BLaER1 treated with 17β-estradiol and CSF1 and Interleukin-3, amounts not matched to agents 10 nM and 100 nM (cell line): ENCODE results near the gene DARS1.
A peak's percentile ranks its signal among the peaks of the same experiment; 100 is the strongest.

Experiments used
- H3K27ac ChIP-seq, 11 experiments: shearing (Covaris generic); formaldehyde crosslinking; 2 replicates each; pipeline ENCODE4 v1.8.1; 2022
- H3K27me3 ChIP-seq, 11 experiments: shearing (Covaris generic); formaldehyde crosslinking; 2 replicates each; pipeline ENCODE4 v1.8.1; 2022
- H3K36me3 ChIP-seq, 11 experiments: shearing (Covaris generic); formaldehyde crosslinking; 2 replicates each; pipeline ENCODE4 v1.8.1; 2022
- H3K4me1 ChIP-seq, 10 experiments: shearing (Covaris generic); formaldehyde crosslinking; 2 replicates each; pipeline ENCODE4 v1.8.1; 2022
- H3K4me2 ChIP-seq, 11 experiments: shearing (Covaris generic); formaldehyde crosslinking; 2 replicates each; pipeline ENCODE4 v1.8.1; 2022
- H3K4me3 ChIP-seq, 10 experiments: shearing (Covaris generic); formaldehyde crosslinking; 2 replicates each; pipeline ENCODE4 v1.8.1; 2022
- H3K9ac ChIP-seq, 11 experiments: shearing (Covaris generic); formaldehyde crosslinking; 2 replicates each; pipeline ENCODE4 v1.8.1; 2022
- H3K9me3 ChIP-seq, 11 experiments: shearing (Covaris generic); formaldehyde crosslinking; replicated peaks in 1 of 11; 2 replicates each; pipeline ENCODE4 v1.8.1; 2022
- H4K20me1 ChIP-seq, 11 experiments: shearing (Covaris generic); formaldehyde crosslinking; 2 replicates each; pipeline ENCODE4 v1.8.1; 2022
- Cebpa-rat ChIP-seq, 11 experiments: shearing (Covaris generic); IDR thresholded peaks; 2 replicates each; pipeline ENCODE4 v1.8.1; 2022

Gene DARS1

DNA sequence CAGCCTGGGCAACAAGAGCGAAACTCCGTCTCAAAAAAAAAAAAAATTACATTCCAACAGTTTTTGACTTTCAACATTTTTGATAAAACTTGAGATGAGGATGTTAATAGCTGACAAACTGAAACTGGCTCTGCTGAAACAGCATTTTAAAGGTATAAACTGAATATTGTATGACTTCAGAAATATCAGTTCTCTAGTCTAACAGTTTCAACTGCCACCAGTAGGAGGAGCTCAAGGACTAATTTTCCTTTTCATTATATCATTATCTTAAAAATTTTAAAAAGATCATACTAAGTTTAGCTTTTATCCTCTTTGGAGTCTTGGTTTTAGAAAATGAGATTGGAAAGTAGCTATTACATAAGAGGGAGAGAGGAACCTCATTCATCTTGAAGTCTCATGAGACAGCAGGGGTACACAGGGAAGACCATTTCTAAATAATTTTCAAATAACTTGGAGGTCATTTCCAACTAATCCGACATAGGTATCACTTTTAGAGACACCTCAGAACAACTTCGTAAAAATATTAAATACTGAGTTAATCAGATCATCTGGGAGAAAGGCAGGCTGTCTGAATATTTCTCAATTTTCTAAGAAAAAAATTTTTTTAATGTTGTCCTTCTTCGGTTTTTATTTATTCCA, 71.6 kb downstream of the DARS1 start:
- Histone ChIP-seq H3K9me3 (no peaks in the 10 kb centered on the region), H3K27me3 (no peaks in the 10 kb centered on the region), H3K4me3 (no peak overlapping the region), H4K20me1 (no peaks in the 10 kb centered on the region), H3K36me3 (peaks cover 34 to 73% (median 50%) of the 10 kb centered on the region in 11 experiments), H3K9ac (no peak overlapping the region; a peak in 1 of 22 replicates), H3K4me2 (no peak overlapping the region), H3K4me1 (peaks cover 0 to 8% (median 0%) of the 10 kb centered on the region in 10 experiments; a peak in 4 of 20 replicates), H3K27ac (peak overlapping the region in 2 of 11 experiments; percentile 30 to 37; a peak in 3 of 22 replicates)
- TF ChIP-seq Cebpa-rat (IDR thresholded peaks at IDR 0.05), result no peak

DNA sequence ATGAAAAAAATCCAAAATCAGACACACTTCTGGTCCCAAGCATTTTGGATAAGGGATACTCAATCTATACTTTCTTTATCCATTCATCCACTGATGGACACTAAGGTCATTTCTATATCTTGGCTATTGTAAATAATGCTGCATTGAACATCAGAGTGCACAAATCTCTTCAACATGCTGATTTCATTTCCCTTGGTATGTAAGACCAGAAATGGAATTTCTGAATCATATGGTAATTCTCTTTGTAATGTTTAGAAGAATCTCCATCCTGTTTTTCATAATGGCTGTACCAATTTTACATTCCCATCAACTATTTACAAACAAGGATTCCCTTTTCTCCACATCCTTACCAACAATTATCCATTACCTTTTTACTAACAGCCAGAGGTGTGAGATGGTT, 75.5 kb downstream of the DARS1 start:
- TF ChIP-seq Cebpa-rat (IDR thresholded peaks at IDR 0.05), result no peak
- Histone ChIP-seq H3K9ac (no peak overlapping the region), H3K27me3 (no peaks in the 10 kb centered on the region), H3K4me2 (no peak overlapping the region), H3K9me3 (no peaks in the 10 kb centered on the region), H3K4me3 (no peak overlapping the region), H3K36me3 (peaks cover 57 to 90% (median 74%) of the 10 kb centered on the region in 11 experiments), H3K4me1 (peaks cover 0 to 8% (median 0%) of the 10 kb centered on the region in 10 experiments; a peak in 4 of 20 replicates), H3K27ac (no peak overlapping the region), H4K20me1 (no peaks in the 10 kb centered on the region)

DNA sequence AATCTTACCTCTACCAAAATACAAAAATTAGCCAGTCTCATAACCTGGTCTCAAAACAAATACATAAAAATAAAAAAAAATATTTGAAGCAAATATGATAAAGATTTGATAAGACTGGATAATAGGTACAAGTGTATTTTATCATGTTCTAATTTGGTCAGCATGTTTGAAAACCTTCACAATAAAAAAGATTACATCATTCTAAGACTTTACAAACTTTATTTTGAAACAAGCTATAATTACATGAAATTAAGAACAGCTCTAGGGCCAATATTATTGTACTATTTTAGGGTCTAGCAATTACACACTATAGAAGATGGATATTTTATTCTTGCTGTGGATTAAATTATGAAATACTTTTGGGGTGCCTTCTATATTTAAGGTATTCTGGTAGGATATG, 79.7 kb downstream of the DARS1 start:
- H3K4me1 ChIP-seq, result peaks cover 0 to 5% (median 0%) of the 10 kb centered on the region in 10 experiments; a peak in 1 of 20 replicates
- H4K20me1 ChIP-seq, result no peaks in the 10 kb centered on the region
- no peaks in the 10 kb centered on the region for H3K27me3 ChIP-seq
- TF ChIP-seq Cebpa-rat (IDR thresholded peaks at IDR 0.05), result no peak
- H3K36me3 ChIP-seq, result peaks cover 50 to 89% (median 78%) of the 10 kb centered on the region in 11 experiments
- no peaks in the 10 kb centered on the region for H3K9me3 ChIP-seq
- H3K9ac ChIP-seq, result no peak overlapping the region
- H3K4me2 ChIP-seq, result no peak overlapping the region
- H3K4me3 ChIP-seq, result no peak overlapping the region
- no peak overlapping the region for H3K27ac ChIP-seq

DNA sequence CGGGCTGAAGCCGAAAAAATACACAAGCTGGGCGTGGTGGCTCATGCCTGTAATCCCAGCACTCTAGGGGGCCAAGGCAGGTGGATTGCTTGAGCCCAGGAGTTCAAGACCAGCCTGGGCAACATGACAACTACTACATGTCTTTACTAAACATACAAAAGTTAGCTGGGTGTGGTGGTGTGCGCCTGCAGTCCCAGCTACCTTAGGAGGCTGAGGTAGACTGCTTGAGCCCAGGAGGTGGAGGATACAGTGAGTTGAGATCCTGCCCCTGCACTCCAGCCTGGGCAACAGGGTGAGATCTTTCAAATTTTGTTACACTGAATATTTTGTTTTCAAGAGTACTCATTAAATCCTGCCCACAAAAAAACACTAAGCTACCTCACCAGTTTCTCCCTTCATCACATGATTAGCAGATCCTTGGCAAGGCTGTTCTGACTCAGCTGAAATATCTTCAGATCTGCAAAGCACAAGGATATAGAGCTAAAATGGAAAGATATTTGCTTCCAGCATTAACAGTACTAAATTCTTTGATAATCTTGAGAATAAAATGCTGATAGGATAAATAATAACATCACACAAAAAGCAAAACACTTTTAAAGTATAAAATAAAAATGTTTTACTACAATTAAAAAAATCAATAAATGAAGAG, 81.0 kb downstream of the DARS1 start:
- Histone ChIP-seq H3K27ac (no peak overlapping the region), H3K36me3 (peaks cover 38 to 83% (median 66%) of the 10 kb centered on the region in 11 experiments), H3K9ac (no peak overlapping the region)

DNA sequence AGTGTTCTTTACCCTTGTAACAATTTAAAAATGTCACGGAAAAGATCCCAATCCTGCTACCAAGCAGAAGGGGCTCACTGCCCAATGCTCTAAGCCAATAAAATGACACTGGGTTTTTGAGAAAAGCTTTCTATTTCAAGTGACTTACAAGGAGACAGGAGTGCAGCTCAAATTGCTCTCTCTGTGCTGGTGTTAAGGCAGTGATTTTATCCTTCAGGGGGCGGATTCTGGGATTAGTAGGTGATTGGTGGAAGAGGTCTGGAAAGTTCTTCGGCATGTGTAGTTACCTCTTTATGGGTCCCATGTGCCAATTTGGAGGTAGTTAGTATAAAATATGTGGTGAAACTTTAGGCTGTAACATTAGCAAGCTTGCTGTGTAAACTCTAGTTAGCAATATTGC, 81.8 kb downstream of the DARS1 start:
- no peak overlapping the region for H3K4me2 ChIP-seq
- no peak for TF ChIP-seq Cebpa-rat (IDR thresholded peaks at IDR 0.05)
- H3K36me3 ChIP-seq, result peaks cover 31 to 78% (median 63%) of the 10 kb centered on the region in 11 experiments
- no peak overlapping the region for H3K9ac ChIP-seq
- H3K27me3 ChIP-seq, result no peaks in the 10 kb centered on the region
- peaks cover 0 to 5% (median 0%) of the 10 kb centered on the region in 10 experiments; a peak in 1 of 20 replicates for H3K4me1 ChIP-seq
- H3K9me3 ChIP-seq, result no peaks in the 10 kb centered on the region
- no peaks in the 10 kb centered on the region for H4K20me1 ChIP-seq
- no peak overlapping the region for H3K27ac ChIP-seq
- no peak overlapping the region for H3K4me3 ChIP-seq

More for the DNA sequence above, 81.0 kb downstream of the DARS1 start:
- Histone ChIP-seq H3K27me3 (no peaks in the 10 kb centered on the region), H4K20me1 (no peaks in the 10 kb centered on the region), H3K4me3 (no peak overlapping the region), H3K4me1 (peaks cover 0 to 5% (median 0%) of the 10 kb centered on the region in 10 experiments; a peak in 1 of 20 replicates), H3K9me3 (no peaks in the 10 kb centered on the region), H3K4me2 (peak overlapping the region in 1 of 11 experiments; percentile 38; a peak in 1 of 22 replicates)
- TF ChIP-seq Cebpa-rat (IDR thresholded peaks at IDR 0.05), result no peak

DNA sequence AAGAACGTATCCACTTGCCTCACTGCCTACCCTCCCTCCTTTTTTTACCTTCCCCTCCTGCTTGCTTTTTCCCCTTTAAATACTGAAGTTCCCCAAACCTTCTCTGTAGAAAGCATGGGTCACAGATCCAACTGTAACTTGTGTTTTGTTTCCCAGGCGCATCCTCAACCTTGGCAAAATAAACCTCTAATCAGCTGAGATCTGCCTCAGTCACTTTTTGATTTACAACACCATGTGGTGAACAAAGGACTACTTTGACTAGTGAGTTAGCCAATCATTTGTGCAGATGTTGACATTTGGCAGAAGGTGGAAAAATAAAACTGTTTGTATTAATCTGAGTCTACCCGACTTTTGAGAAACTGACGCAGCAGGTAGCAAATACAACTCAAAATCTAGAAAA, 85.9 kb downstream of the DARS1 start:
- TF ChIP-seq Cebpa-rat (IDR thresholded peaks at IDR 0.05), result no peak
- Histone ChIP-seq H3K4me2 (no peak overlapping the region), H3K36me3 (peaks cover 3 to 48% (median 29%) of the 10 kb centered on the region in 11 experiments; a peak in 20 of 22 replicates), H3K9ac (no peak overlapping the region), H3K27me3 (no peaks in the 10 kb centered on the region), H3K4me3 (no peak overlapping the region), H3K4me1 (peaks cover 0 to 3% (median 0%) of the 10 kb centered on the region in 10 experiments; a peak in 1 of 20 replicates), H4K20me1 (no peaks in the 10 kb centered on the region), H3K27ac (no peak overlapping the region), H3K9me3 (no peaks in the 10 kb centered on the region)

DNA sequence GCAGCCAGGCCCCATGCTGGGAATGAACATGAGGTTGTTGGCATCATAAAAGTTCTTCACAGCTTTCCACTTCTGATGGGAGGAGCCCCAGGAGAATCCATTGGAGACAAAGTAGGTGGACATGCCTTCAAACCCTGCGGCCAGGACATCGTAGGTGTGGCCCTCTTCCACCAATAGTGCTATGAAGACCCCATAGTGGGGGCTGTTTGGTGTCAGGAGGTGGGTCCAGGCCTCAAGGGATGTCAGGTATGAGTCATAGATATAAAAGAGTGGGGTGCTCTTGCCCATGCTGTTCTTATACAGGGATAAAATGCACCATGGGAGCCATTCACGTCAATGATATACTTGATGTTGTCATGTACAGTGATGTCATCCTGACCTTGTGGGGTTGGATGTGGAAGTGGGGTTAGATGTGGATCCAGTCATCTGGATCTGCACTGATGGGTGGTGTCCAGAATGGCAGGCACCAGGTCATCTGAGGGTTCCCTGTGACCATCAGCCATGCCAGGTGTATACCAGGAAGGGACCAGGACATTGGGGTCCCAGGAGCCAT, 87.1 kb downstream of the DARS1 start:
- Histone ChIP-seq H3K27ac (no peak overlapping the region), H3K27me3 (no peaks in the 10 kb centered on the region), H3K4me3 (no peak overlapping the region), H3K4me2 (no peak overlapping the region), H3K9ac (no peak overlapping the region), H3K36me3 (peaks cover 0 to 35% (median 17%) of the 10 kb centered on the region in 11 experiments; a peak in 18 of 22 replicates), H4K20me1 (no peaks in the 10 kb centered on the region), H3K4me1 (0 out of 20 replicates have a peak, but pooled peaks cover 0 to 5% (median 0%) of the 10 kb centered on the region in 10 experiments), H3K9me3 (no peaks in the 10 kb centered on the region)
- no peak for TF ChIP-seq Cebpa-rat (IDR thresholded peaks at IDR 0.05)

DNA sequence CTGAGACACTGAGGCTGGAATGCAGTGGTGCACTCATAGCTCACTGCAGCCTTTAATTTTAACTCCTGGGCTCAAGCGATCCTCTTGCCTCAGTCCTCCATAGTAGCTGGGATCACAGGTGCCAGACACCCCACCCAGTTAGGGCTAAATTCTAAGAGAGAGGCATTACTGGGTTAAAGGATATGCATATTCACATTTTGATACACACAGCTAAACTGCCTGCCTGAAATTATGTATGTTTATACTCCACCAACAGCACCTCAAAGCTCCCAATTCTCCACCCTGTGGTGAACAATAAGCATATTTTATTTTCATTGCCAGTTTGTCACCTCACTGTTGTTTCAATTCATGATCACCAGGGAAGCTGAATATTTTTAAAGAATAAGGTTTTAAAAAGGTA, 90.5 kb downstream of the DARS1 start:
- Histone ChIP-seq H3K27me3 (no peaks in the 10 kb centered on the region), H4K20me1 (no peaks in the 10 kb centered on the region), H3K4me1 (peaks cover 0 to 25% (median 7%) of the 10 kb centered on the region in 10 experiments; a peak in 9 of 20 replicates), H3K9ac (no peak overlapping the region), H3K9me3 (peaks cover 0 to 4% (median 0%) of the 10 kb centered on the region in 11 experiments; a peak in 1 of 22 replicates), H3K27ac (no peak overlapping the region), H3K36me3 (peaks cover 0 to 16% (median 0%) of the 10 kb centered on the region in 11 experiments; a peak in 11 of 22 replicates), H3K4me3 (no peak overlapping the region), H3K4me2 (no peak overlapping the region)
- no peak for TF ChIP-seq Cebpa-rat (IDR thresholded peaks at IDR 0.05)

DNA sequence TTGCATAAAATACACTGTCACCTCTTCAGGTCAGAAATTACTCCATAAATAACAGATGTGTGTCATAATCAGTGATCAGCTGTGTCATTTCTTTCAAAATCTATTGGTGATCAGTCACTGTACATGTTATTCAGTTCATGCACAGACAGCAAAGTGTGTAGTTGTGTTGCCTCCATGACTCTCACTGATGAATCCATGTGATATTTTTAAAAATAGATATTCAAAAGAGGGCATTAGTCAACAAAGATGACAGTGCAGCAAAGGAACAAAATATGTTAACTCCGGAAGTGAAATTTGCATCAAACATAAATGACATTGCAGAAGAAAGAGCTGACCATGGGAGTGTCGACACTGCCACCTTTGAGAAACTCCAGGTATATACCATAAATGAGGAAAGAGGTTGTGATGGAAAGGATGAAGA, 92.0 kb downstream of the DARS1 start:
- H3K4me3 ChIP-seq, result no peak overlapping the region
- no peak for TF ChIP-seq Cebpa-rat (IDR thresholded peaks at IDR 0.05)
- H3K36me3 ChIP-seq, result peaks cover 0 to 7% (median 0%) of the 10 kb centered on the region in 11 experiments; a peak in 11 of 22 replicates
- H4K20me1 ChIP-seq, result no peaks in the 10 kb centered on the region
- no peak overlapping the region for H3K27ac ChIP-seq
- H3K27me3 ChIP-seq, result no peaks in the 10 kb centered on the region
- peaks cover 7 to 18% (median 12%) of the 10 kb centered on the region in 11 experiments for H3K9me3 ChIP-seq
- peaks cover 6 to 33% (median 12%) of the 10 kb centered on the region in 10 experiments; a peak in 17 of 20 replicates for H3K4me1 ChIP-seq
- H3K4me2 ChIP-seq, result peak overlapping the region in 1 of 11 experiments; percentile 7; a peak in 2 of 22 replicates
- H3K9ac ChIP-seq, result no peak overlapping the region
